Fibroblast of mammary gland (primary cell): ENCODE data around the gene CHST11.

Experiments used
- DNase-seq: peaks from one replicate; pipeline ENCODE4 v3.0.0-alpha.2; 2010; ENCODE audit warnings: low read depth
- H3K4me3 ChIP-seq: 2 replicates; pipeline ENCODE4 v1.5.1; 2011; ENCODE audit warnings: low read depth, mild to moderate bottlenecking, low read length, moderate library complexity; ENCODE audit not compliant: control insufficient read depth
- TF ChIP-seq, protein P1 (sequence below): conservative IDR thresholded peaks from 2 replicates; pipeline ENCODE4 v1.5.1; 2011; ENCODE audit warnings: low read depth, low read length, inconsistent platforms; ENCODE audit not compliant: control insufficient read depth, insufficient read depth

CHST11 gene

DNA sequence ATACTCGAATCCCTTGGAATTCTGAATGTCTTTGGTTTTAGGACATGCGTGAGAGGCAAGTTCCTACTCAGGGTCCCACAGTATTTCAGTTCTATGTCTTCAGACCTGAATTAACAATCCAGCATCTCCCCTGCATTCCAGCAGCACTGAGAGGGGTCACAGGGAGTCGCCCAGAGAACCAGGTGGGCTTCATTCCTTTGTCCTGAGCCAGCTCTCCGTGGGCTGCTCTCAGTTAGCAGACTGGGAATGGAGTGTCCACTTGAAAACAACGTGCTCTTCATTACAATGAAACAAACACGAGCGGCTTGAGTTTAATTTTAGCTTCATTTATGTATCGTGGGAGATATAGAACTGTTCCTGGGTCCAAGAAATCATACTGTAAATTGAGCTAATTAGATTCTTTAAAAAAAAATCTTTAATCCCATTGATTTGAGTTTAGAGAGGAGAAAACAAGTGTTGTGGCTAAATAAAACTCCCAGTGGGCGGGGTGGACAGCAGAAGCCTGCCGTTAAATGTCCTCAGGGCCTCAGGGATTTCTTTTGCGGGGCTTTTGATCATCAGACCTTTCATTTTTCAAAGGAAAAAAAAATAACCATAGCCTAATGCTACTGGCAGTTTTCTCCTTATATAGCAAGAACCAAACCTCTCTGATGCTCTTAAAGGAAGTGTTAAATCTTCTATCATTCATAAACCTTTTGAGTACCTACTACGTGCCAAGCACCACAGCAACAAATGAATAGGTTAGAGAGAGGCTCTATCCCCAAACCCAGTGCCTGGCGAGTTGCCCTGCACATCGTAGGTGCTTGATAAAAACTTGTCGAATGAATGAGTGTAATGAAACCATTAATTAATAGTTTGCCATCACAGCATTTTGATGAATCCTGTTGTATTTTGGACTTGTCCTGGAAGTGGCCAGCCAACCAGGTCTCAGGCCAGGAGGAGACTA lies 140.4 kb downstream of the CHST11 start:
- DNase-seq = no peak

GRCh38 chr12:104598342-104599271 lies 141.9 kb downstream of the CHST11 start:
- no peak for DNase-seq
- TF ChIP-seq, protein P1, sequence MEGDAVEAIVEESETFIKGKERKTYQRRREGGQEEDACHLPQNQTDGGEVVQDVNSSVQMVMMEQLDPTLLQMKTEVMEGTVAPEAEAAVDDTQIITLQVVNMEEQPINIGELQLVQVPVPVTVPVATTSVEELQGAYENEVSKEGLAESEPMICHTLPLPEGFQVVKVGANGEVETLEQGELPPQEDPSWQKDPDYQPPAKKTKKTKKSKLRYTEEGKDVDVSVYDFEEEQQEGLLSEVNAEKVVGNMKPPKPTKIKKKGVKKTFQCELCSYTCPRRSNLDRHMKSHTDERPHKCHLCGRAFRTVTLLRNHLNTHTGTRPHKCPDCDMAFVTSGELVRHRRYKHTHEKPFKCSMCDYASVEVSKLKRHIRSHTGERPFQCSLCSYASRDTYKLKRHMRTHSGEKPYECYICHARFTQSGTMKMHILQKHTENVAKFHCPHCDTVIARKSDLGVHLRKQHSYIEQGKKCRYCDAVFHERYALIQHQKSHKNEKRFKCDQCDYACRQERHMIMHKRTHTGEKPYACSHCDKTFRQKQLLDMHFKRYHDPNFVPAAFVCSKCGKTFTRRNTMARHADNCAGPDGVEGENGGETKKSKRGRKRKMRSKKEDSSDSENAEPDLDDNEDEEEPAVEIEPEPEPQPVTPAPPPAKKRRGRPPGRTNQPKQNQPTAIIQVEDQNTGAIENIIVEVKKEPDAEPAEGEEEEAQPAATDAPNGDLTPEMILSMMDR = no peak
- H3K4me3 ChIP-seq = no peak overlapping the region

More for the DNA sequence above, 140.4 kb downstream of the CHST11 start:
- no peak overlapping the region for H3K4me3 ChIP-seq
- TF ChIP-seq, protein P1 = no peak

GRCh38 chr12:104599272-104600035 lies 142.7 kb downstream of the CHST11 start:
- TF ChIP-seq, protein P1 = no peak
- no peak overlapping the region for H3K4me3 ChIP-seq
- DNase-seq = no peak

- H3K4me3 ChIP-seq = no peak overlapping the region
- no peak for DNase-seq
- TF ChIP-seq, protein P1 = no peak
These were observed 143.4 kb downstream of the CHST11 start for GRCh38 chr12:104600036-104600712.

DNA sequence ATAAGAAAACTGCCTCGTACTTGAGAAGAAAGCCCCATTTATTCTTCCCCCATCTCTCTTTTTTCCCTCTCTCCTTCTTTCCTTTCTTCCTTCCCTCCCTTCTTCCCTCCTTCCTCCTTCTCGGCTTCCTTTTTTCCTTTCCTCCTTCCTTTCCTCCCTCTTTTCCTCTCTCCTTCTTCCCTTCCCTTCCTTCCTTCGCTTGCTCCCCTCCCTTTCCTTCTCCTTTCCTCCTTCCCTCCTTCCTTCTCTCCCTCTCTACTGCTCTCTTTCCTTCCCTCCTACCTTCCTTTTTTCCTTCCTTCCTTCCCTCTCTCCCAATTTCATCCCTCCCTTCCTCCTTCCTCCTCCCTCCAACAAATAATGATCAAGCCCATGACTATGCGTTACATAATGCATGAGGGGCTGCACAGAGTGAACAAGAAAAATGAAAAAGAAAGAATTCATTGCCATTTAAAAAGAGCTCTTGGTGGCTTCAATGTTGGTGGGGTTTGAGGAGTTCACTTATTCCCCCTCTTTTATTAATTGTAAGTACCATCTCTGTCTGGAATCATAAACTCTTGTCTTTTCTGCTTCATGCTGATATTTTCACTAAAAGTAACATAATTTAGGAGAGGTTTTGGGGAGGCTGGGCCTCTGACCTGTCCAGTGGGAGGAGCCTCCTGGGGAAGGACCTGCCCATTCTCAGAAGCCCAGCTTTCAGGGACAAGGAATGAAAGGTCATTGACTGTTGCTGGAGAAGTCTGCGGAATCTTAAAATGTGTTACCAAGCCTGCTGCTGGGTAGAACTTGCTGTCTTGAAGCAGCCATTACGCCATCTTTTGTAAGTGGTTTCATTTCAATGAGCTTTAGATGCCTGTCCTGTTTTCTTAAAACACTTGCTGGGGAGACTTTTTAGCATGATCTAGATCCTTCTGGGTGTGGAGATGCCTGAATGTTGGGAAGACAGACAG lies 144.3 kb downstream of the CHST11 start:
- no peak overlapping the region for H3K4me3 ChIP-seq
- TF ChIP-seq, protein P1 = no peak
- no peak for DNase-seq
